Measurements from ENCODE around the gene ACAN. TPM values are rescaled to one million over a fixed set of nuclear protein-coding genes. Genes with fewer than 3 reads are reported as not detected.

ACAN gene
- total RNA-seq, 1 experiment from 2014 or later = not detected

GRCh38 chr15:88835119-88835518 lies 31.9 kb downstream of the ACAN start:
- no peaks in the 10 kb centered on the region for H3K9me3 Mint-ChIP-seq (ENCODE audit: low read depth, unreplicated experiment)
- H3K4me1 Mint-ChIP-seq (ENCODE audit: low read depth, unreplicated experiment) = no peaks in the 10 kb centered on the region
- CTCF ChIA-PET = no interaction called here
- H3K27ac Mint-ChIP-seq (ENCODE audit: unreplicated experiment) = no peak overlapping the region
- DNase-seq = no peak
- H3K36me3 Mint-ChIP-seq (ENCODE audit: insufficient read depth, unreplicated experiment) = no peaks in the 10 kb centered on the region
- no peak for TF ChIP-seq CTCF (IDR thresholded peaks at IDR 0.05; ENCODE audit: unreplicated experiment)
- peaks cover 54% of the 10 kb centered on the region for H3K27me3 Mint-ChIP-seq (ENCODE audit: unreplicated experiment)
- H3K4me3 Mint-ChIP-seq (ENCODE audit: low read depth, unreplicated experiment) = no peak overlapping the region
- intact Hi-C loops (cut with micrococcal nuclease; ENCODE audit: unreplicated experiment) = no loop called here
- BruUV-seq (replicated peaks) = no TSS peak

DNA sequence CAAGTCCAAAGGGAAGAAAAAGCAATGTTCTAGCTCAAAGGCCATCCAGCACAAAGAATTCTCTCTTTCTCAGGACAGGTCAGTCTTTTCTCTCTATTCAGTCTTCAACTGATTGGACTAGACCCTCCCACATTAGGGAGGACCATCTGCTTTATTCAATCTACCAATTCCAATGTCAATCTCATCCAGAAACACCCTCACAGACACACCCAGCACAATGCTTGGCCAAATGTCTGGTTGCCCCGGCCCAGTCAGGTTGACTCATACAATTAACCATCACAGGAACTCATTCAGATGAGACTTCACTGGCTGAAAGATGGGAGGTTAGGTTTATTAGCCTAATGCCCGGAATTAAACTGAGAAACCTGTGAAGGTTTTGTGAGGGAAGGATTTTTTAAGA lies 32.4 kb downstream of the ACAN start:
- intact Hi-C loops (cut with micrococcal nuclease; ENCODE audit: unreplicated experiment) = no loop called here
- Mint-ChIP-seq H3K36me3 (ENCODE audit: insufficient read depth, unreplicated experiment) (no peaks in the 10 kb centered on the region), H3K4me3 (ENCODE audit: low read depth, unreplicated experiment) (no peak overlapping the region), H3K4me1 (ENCODE audit: low read depth, unreplicated experiment) (no peaks in the 10 kb centered on the region), H3K27ac (ENCODE audit: unreplicated experiment) (no peak overlapping the region), H3K9me3 (ENCODE audit: low read depth, unreplicated experiment) (no peaks in the 10 kb centered on the region), H3K27me3 (ENCODE audit: unreplicated experiment) (peaks cover 60% of the 10 kb centered on the region)
- BruUV-seq (replicated peaks) = no TSS peak
- no peak for DNase-seq
- no peak for TF ChIP-seq CTCF (IDR thresholded peaks at IDR 0.05; ENCODE audit: unreplicated experiment)
- CTCF ChIA-PET = no interaction called here

DNA sequence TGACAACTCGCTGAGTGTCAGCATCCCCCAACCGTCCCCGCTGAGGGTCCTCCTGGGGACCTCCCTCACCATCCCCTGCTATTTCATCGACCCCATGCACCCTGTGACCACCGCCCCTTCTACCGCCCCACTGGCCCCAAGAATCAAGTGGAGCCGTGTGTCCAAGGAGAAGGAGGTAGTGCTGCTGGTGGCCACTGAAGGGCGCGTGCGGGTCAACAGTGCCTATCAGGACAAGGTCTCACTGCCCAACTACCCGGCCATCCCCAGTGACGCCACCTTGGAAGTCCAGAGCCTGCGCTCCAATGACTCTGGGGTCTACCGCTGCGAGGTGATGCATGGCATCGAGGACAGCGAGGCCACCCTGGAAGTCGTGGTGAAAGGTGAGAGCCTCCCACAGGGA lies 35.4 kb downstream of the ACAN start:
- no peaks in the 10 kb centered on the region for H3K9me3 Mint-ChIP-seq (ENCODE audit: low read depth, unreplicated experiment)
- no peak overlapping the region for H3K4me3 Mint-ChIP-seq (ENCODE audit: low read depth, unreplicated experiment)
- DNase-seq = no peak
- no peak for TF ChIP-seq CTCF (IDR thresholded peaks at IDR 0.05; ENCODE audit: unreplicated experiment)
- H3K27ac Mint-ChIP-seq (ENCODE audit: unreplicated experiment) = no peak overlapping the region
- H3K27me3 Mint-ChIP-seq (ENCODE audit: unreplicated experiment) = peaks cover 63% of the 10 kb centered on the region
- intact Hi-C loops (cut with micrococcal nuclease; ENCODE audit: unreplicated experiment) = no loop called here
- CTCF ChIA-PET = no interaction called here
- H3K4me1 Mint-ChIP-seq (ENCODE audit: low read depth, unreplicated experiment) = no peaks in the 10 kb centered on the region
- H3K36me3 Mint-ChIP-seq (ENCODE audit: insufficient read depth, unreplicated experiment) = no peaks in the 10 kb centered on the region
- BruUV-seq (replicated peaks) = no TSS peak

GRCh38 chr15:88839146-88839545 lies 35.9 kb downstream of the ACAN start:
- no peaks in the 10 kb centered on the region for H3K4me1 Mint-ChIP-seq (ENCODE audit: low read depth, unreplicated experiment)
- DNase-seq = no peak
- CTCF ChIA-PET = no interaction called here
- no TSS peak for BruUV-seq (replicated peaks)
- H3K27ac Mint-ChIP-seq (ENCODE audit: unreplicated experiment) = no peak overlapping the region
- no peak overlapping the region for H3K4me3 Mint-ChIP-seq (ENCODE audit: low read depth, unreplicated experiment)
- peaks cover 63% of the 10 kb centered on the region for H3K27me3 Mint-ChIP-seq (ENCODE audit: unreplicated experiment)
- H3K36me3 Mint-ChIP-seq (ENCODE audit: insufficient read depth, unreplicated experiment) = no peaks in the 10 kb centered on the region
- H3K9me3 Mint-ChIP-seq (ENCODE audit: low read depth, unreplicated experiment) = no peaks in the 10 kb centered on the region
- intact Hi-C loops (cut with micrococcal nuclease; ENCODE audit: unreplicated experiment) = no loop called here
- no peak for TF ChIP-seq CTCF (IDR thresholded peaks at IDR 0.05; ENCODE audit: unreplicated experiment)

Data from Calu3 (cell line).